ENCODE measurements around the gene IL18R1. TPM values are rescaled to one million over a fixed set of nuclear protein-coding genes. Genes with fewer than 3 reads are reported as not detected.

The IL18R1 gene, protein sequence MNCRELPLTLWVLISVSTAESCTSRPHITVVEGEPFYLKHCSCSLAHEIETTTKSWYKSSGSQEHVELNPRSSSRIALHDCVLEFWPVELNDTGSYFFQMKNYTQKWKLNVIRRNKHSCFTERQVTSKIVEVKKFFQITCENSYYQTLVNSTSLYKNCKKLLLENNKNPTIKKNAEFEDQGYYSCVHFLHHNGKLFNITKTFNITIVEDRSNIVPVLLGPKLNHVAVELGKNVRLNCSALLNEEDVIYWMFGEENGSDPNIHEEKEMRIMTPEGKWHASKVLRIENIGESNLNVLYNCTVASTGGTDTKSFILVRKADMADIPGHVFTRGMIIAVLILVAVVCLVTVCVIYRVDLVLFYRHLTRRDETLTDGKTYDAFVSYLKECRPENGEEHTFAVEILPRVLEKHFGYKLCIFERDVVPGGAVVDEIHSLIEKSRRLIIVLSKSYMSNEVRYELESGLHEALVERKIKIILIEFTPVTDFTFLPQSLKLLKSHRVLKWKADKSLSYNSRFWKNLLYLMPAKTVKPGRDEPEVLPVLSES
- total RNA-seq: 7.5 and 8.9 TPM in 2 replicates

GRCh38 chr2:102355526-102356380, at the start of gene IL18R1:
Gene IL18R1, plus strand, starts transcription at chr2:102355796. Its CDS starts 6,865 bp downstream, at chr2:102362661.

GRCh38 chr2:102310964-102311640, 44.5 kb upstream of the IL18R1 start, which contains the start of gene IL1RL1:
Gene IL1RL1, plus strand, starts transcription at chr2:102311563. Its CDS starts 26,702 bp downstream, at chr2:102338265.

DNA sequence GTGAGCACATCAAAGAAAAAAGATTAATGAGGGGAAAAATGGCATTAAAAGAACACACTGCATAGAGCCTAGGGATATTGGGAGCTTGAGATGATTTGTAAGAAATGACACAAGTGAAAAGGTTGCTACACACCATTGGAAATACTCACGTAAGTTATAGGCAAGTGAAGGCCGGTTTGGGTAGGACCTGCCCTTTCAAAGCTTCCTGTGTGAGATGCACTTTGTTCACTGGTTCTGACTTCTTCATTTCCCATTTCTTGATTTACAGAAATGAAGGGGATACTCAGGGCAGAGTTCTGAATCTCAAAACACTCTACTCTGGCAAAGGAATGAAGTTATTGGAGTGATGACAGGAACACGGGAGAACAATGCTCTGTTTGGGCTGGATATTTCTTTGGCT, 67.3 kb downstream of the IL18R1 start, which contains the start of gene IL18RAP:
IL18RAP (plus strand) TSS at position 251 of the 400 bp plus-strand sequence; CDS start at position 369, 118 bp downstream.

Other genes starting within 250 kb of the IL18R1 start
- gene IL1R1, start 213.1 kb upstream of the IL18R1 start, total RNA-seq: 195 and 206 TPM in 2 replicates
- 0.58 and 1.7 TPM in 2 replicates for gene IL1RL2, start 168.8 kb upstream of the IL18R1 start, total RNA-seq
- gene IL1RL1, start 44.2 kb upstream of the IL18R1 start, total RNA-seq: 11.6 and 16.3 TPM in 2 replicates
- gene IL18RAP, start 67.4 kb downstream of the IL18R1 start, total RNA-seq: 0.23 TPM in 1 of 2 replicates, not detected in the other
- not detected in 2 replicates for gene SLC9A4, start 117.4 kb downstream of the IL18R1 start, total RNA-seq